Brain pericyte (primary cell): ENCODE results near the gene RPH3AL.
"Not testable (repeated sequence)": the region's sequence is repeated elsewhere in the genome, so short reads cannot be mapped to it uniquely, and the experiment has no call there.

Source experiments
- DNase-seq: peaks from one replicate; pipeline ENCODE4 v3.0.0-alpha.2; 2012; ENCODE audit warnings: low read depth, low spot score

The RPH3AL gene

GRCh38 chr17:202501-202951 is 150.1 kb downstream of the RPH3AL start:
- DNase-seq: no peak

GRCh38 chr17:201736-202135 is 150.9 kb downstream of the RPH3AL start:
- DNase-seq: not testable (repeated sequence)

- DNase-seq: not testable (repeated sequence)
Measured at GRCh38 chr17:201257-201656, 151.3 kb downstream of the RPH3AL start.

GRCh38 chr17:200586-200985 is 152.0 kb downstream of the RPH3AL start:
- no peak for DNase-seq

- no peak for DNase-seq
Measured at GRCh38 chr17:199806-200545, 152.6 kb downstream of the RPH3AL start.

GRCh38 chr17:199191-199604 is 153.4 kb downstream of the RPH3AL start:
- no peak for DNase-seq

GRCh38 chr17:198225-198624 is 154.4 kb downstream of the RPH3AL start:
- not testable (repeated sequence) for DNase-seq

GRCh38 chr17:197352-197751 is 155.3 kb downstream of the RPH3AL start:
- no peak for DNase-seq

- no peak for DNase-seq
Measured at GRCh38 chr17:194828-195602, 157.6 kb downstream of the RPH3AL start.

GRCh38 chr17:193841-194806 is 158.5 kb downstream of the RPH3AL start:
- no peak for DNase-seq

- DNase-seq: no peak
Measured at GRCh38 chr17:193426-193810, 159.2 kb downstream of the RPH3AL start.

GRCh38 chr17:192666-193425 is 159.8 kb downstream of the RPH3AL start:
- no peak for DNase-seq

GRCh38 chr17:189444-189843 is 163.2 kb downstream of the RPH3AL start:
- DNase-seq: no peak

- no peak for DNase-seq
Measured at GRCh38 chr17:187130-187529, 165.5 kb downstream of the RPH3AL start.

- DNase-seq: no peak
Measured at GRCh38 chr17:185445-186138, 167.0 kb downstream of the RPH3AL start.

GRCh38 chr17:183021-183420 is 169.6 kb downstream of the RPH3AL start:
- no peak for DNase-seq

- no peak for DNase-seq
Measured at GRCh38 chr17:182050-182751, 170.4 kb downstream of the RPH3AL start.

- no peak for DNase-seq
Measured at GRCh38 chr17:181245-182049, 171.2 kb downstream of the RPH3AL start, which contains the start of gene DOC2B. TSS of gene DOC2B (minus strand) at chr17:181650. CDS start at chr17:181479, 171 bp downstream.
